GM12874 (cell line): ENCODE data around the gene PTPRCAP.

Experiments
- CTCF ChIP-seq: IDR thresholded peaks from 2 replicates; pipeline ENCODE4 v1.5.1; 2011; ENCODE audit warnings: low read depth, mild to moderate bottlenecking, control low read depth, low read length, moderate library complexity; ENCODE audit not compliant: insufficient read depth

PTPRCAP gene

GRCh38 chr11:67466367-67466766 lies 28.9 kb upstream of the PTPRCAP start:
- no peak for TF ChIP-seq CTCF

- no peak for TF ChIP-seq CTCF
These were observed 27.7 kb upstream of the PTPRCAP start for GRCh38 chr11:67465189-67465510.

GRCh38 chr11:67464411-67465188 lies 27.1 kb upstream of the PTPRCAP start:
- TF ChIP-seq CTCF, result no peak

- TF ChIP-seq CTCF, result no peak
These were observed 26.4 kb upstream of the PTPRCAP start for GRCh38 chr11:67463680-67464410.

- no peak for TF ChIP-seq CTCF
These were observed 25.7 kb upstream of the PTPRCAP start for GRCh38 chr11:67463186-67463585.

GRCh38 chr11:67458266-67458665 lies 20.8 kb upstream of the PTPRCAP start:
- no peak for TF ChIP-seq CTCF

- no peak for TF ChIP-seq CTCF
These were observed 20.0 kb upstream of the PTPRCAP start for GRCh38 chr11:67457453-67457852.
